ENCODE measurements around the gene SART1.

The SART1 gene

DNA sequence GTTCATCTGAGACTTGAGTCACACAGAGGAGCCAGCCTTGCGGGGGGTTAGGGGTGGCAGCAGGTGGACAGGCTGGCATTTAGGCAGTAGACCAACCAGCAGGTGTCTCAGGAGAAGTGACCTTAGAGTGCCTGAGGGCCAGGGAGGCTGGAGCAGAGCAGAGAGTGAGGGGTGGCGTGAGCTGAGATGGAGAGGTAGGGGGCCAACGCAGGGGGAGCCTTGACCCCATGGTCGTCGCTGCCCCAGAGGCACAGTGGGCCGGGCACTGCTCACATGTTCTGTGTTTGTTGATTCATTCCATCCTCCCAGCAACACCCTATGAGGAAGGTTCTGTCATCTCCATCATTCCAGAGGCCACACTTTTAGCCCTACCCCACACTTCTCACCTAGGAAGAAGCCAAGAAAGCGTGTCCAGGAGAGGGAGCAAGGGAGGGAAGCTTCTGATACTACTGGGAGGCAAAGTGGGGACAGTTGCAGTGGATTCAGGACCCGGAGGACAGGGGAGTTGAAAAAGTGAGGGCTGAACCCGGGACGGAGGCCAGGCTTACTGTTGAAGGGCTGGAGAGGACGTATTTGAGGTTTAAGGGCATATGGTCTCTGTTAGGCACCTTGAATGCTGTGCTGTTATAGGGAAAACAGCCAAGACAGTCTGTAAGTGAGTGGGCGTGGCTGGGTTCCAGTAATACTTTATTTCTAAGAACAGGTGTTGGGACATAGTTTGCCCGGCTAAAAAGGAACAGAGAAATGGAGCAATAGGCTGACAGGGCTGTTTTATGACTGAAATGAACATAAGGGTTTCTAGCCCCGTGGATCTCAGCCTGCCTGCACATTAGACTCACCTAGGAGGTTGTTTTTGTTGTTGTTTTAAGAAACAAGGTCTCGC lies 7.3 kb downstream of the SART1 start:
- no peaks in the 10 kb centered on the region for H3K36me3 ChIP-seq (ENCODE audit: control insufficient read depth, insufficient read depth, low read length)
- no peak overlapping the region for H3K27ac ChIP-seq
- no peak overlapping the region for H2AFZ ChIP-seq
- H3K4me3 ChIP-seq (ENCODE audit: low read depth, low read length) = no peak overlapping the region
- no peaks in the 10 kb centered on the region for H3K9me3 ChIP-seq (ENCODE audit: control insufficient read depth, low read length)
- TF ChIP-seq, protein P1, sequence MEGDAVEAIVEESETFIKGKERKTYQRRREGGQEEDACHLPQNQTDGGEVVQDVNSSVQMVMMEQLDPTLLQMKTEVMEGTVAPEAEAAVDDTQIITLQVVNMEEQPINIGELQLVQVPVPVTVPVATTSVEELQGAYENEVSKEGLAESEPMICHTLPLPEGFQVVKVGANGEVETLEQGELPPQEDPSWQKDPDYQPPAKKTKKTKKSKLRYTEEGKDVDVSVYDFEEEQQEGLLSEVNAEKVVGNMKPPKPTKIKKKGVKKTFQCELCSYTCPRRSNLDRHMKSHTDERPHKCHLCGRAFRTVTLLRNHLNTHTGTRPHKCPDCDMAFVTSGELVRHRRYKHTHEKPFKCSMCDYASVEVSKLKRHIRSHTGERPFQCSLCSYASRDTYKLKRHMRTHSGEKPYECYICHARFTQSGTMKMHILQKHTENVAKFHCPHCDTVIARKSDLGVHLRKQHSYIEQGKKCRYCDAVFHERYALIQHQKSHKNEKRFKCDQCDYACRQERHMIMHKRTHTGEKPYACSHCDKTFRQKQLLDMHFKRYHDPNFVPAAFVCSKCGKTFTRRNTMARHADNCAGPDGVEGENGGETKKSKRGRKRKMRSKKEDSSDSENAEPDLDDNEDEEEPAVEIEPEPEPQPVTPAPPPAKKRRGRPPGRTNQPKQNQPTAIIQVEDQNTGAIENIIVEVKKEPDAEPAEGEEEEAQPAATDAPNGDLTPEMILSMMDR (IDR thresholded peaks at IDR 0.05) = no peak
- no peak overlapping the region for H3K4me2 ChIP-seq (ENCODE audit: low read length)
- H3K79me2 ChIP-seq = no peaks in the 10 kb centered on the region
- no peak overlapping the region for H3K9ac ChIP-seq
- H3K27me3 ChIP-seq (ENCODE audit: control insufficient read depth, insufficient read depth, low read length) = no peaks in the 10 kb centered on the region
- no peaks in the 10 kb centered on the region for H3K4me1 ChIP-seq

DNA sequence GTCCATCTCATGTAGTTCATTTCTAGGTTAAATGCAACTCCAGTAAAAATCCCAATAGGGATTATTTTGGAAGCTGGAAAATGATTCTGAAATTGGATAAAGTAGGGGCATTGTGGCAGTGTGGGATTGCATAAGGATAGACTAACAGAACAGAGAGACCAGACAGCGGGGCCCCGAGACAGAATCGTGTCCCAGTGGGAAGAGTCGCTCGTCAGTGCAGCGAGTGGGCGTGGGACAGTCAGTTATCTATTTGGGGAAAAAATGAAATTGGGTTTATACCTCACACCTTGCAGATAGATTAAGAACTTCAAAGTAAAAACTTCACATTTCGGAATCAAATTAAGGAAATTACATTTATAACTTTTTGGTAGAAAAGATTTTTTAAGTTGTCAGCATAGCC lies 10.6 kb downstream of the SART1 start:
- Histone ChIP-seq H3K36me3 (ENCODE audit: control insufficient read depth, insufficient read depth, low read length) (no peaks in the 10 kb centered on the region), H3K79me2 (no peaks in the 10 kb centered on the region), H3K4me3 (ENCODE audit: low read depth, low read length) (no peak overlapping the region), H2AFZ (no peak overlapping the region), H3K27ac (no peak overlapping the region), H3K9ac (no peak overlapping the region), H3K9me3 (ENCODE audit: control insufficient read depth, low read length) (no peaks in the 10 kb centered on the region), H3K27me3 (ENCODE audit: control insufficient read depth, insufficient read depth, low read length) (no peaks in the 10 kb centered on the region), H3K4me1 (no peaks in the 10 kb centered on the region), H3K4me2 (ENCODE audit: low read length) (no peak overlapping the region)
- TF ChIP-seq, protein P1 (IDR thresholded peaks at IDR 0.05) = no peak

DNA sequence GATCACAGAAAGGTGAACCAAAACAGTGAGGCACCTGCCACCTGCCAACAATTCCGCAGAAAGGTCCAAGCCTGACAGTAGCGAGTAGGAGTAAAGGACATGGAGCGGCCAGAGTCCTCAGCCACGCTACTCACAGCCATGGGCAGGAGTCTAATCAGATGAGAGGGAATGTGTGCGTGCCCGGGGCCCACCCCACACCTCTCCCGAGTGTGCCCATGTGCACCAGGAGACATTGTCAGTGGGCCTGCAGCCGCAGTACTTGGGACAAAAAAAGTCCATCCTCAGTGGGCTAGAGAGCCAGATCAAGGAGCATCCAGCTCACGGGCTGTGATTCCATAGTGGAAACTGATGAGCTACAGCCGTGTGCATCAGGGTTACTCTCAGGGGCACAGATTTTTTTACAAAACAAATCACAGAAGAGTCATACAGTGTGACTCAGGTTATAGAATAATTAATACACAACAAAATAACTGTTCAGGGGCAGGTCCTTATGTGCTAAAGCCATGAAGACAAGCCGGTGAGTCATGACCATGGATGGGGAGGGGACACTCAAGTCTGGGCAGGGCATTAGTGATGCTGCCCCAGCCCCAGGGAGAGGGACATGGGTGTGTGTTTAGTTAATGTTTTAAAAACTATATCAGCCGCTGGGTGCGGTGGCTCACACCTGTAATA lies 12.0 kb downstream of the SART1 start:
- H3K27me3 ChIP-seq (ENCODE audit: control insufficient read depth, insufficient read depth, low read length) = no peaks in the 10 kb centered on the region
- H3K9ac ChIP-seq = no peak overlapping the region
- H3K36me3 ChIP-seq (ENCODE audit: control insufficient read depth, insufficient read depth, low read length) = no peaks in the 10 kb centered on the region
- no peak overlapping the region for H2AFZ ChIP-seq
- no peak overlapping the region for H3K4me2 ChIP-seq (ENCODE audit: low read length)
- H3K27ac ChIP-seq = no peak overlapping the region
- no peak overlapping the region for H3K4me3 ChIP-seq (ENCODE audit: low read depth, low read length)
- no peaks in the 10 kb centered on the region for H3K9me3 ChIP-seq (ENCODE audit: control insufficient read depth, low read length)
- TF ChIP-seq, protein P1 (IDR thresholded peaks at IDR 0.05) = no peak
- H3K4me1 ChIP-seq = no peaks in the 10 kb centered on the region
- no peaks in the 10 kb centered on the region for H3K79me2 ChIP-seq

DNA sequence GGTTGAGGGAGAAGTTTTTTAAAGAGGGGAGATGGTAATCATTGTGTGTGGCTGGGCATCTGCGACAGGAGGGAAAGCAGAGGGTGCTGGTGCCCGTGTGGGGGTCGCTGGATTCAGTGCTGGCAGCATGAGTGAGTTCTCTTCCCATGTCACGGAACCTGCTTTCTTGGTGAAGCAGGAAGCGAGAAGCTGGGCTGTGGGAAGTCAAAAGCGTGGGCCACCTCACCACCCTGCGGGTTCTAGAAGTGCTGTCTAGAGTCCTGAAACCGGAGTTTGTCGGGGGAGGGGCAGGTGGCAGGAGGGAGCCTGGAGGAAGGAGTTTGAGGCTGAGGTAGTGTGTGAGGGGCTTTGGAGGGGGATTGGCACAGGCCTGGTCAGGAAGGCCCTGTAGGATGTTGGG lies 14.2 kb downstream of the SART1 start:
- Histone ChIP-seq H3K4me2 (ENCODE audit: low read length) (no peak overlapping the region), H3K79me2 (no peaks in the 10 kb centered on the region), H3K36me3 (ENCODE audit: control insufficient read depth, insufficient read depth, low read length) (no peaks in the 10 kb centered on the region), H3K27ac (no peak overlapping the region), H3K4me3 (ENCODE audit: low read depth, low read length) (no peak overlapping the region), H3K9ac (no peak overlapping the region), H3K4me1 (no peaks in the 10 kb centered on the region), H2AFZ (no peak overlapping the region), H3K27me3 (ENCODE audit: control insufficient read depth, insufficient read depth, low read length) (no peaks in the 10 kb centered on the region), H3K9me3 (ENCODE audit: control insufficient read depth, low read length) (no peaks in the 10 kb centered on the region)
- TF ChIP-seq, protein P1 (IDR thresholded peaks at IDR 0.05) = no peak
